IMR-90 (cell line): ENCODE measurements around the gene DMD. TPM values are rescaled to one million over a fixed set of nuclear protein-coding genes. Genes with fewer than 3 reads are reported as not detected.

Experiments used
- ATAC-seq: fragments of 200-7000 bp; cut with Tn5 transposase; 2 replicates; pipeline ENCODE4 v1.9.1; 2020; ENCODE audit warnings: low read depth, mild to moderate bottlenecking, moderate library complexity
- BruUV-seq: library from RNA; stranded (reverse); fragments of 400-500 nt; replicated peaks from 2 replicates; lab custom pipeline; 2021; lab: Mats Ljungman, UMichigan
- CTCF ChIA-PET: fragments of 300-600 bp; formaldehyde crosslinking; extraction: SDS; loops from one replicate; lab custom pipeline; 2021; ENCODE audit warnings: antibody characterized with exemption; lab: Yijun Ruan, JAX
- POLR2A ChIA-PET: fragments of 300-600 bp; sonication (Branson Sonifier 250); formaldehyde crosslinking; loops from one replicate; lab custom pipeline; 2022; ENCODE audit warnings: antibody characterized with exemption; ENCODE audit not compliant: unreplicated experiment; lab: Charles Lee
- DNase-seq: peaks from one replicate; pipeline ENCODE4 v3.0.0; 2013
- H2AFZ ChIP-seq: replicated peaks from 2 replicates; pipeline ENCODE3; 2013; ENCODE audit warnings: low read length, mild to moderate bottlenecking; ENCODE audit not compliant: poor library complexity
- H2AK5ac ChIP-seq: 2 replicates; pipeline ENCODE4 v1.6.1; 2013; ENCODE audit warnings: low read depth, low read length, inconsistent platforms
- H2AK9ac ChIP-seq: replicated peaks from 2 replicates; pipeline ENCODE3; 2013; ENCODE audit warnings: mild to moderate bottlenecking, low read depth, low read length, moderate library complexity; ENCODE audit not compliant: poor library complexity
- H2BK120ac ChIP-seq: 2 replicates; pipeline ENCODE4 v1.6.1; 2013; ENCODE audit warnings: low read depth, low read length, inconsistent platforms
- H2BK15ac ChIP-seq: 3 replicates; pipeline ENCODE4 v1.6.1; 2013; ENCODE audit warnings: low read depth, low read length, inconsistent platforms
- H2BK20ac ChIP-seq: 2 replicates; pipeline ENCODE4 v1.6.1; 2013; ENCODE audit warnings: low read depth, mild to moderate bottlenecking, inconsistent platforms, low read length, moderate library complexity
- H2BK5ac ChIP-seq: 2 replicates; pipeline ENCODE4 v1.6.1; 2013; ENCODE audit warnings: mild to moderate bottlenecking, low read depth, low read length, inconsistent platforms; ENCODE audit not compliant: poor library complexity, severe bottlenecking
- H3K14ac ChIP-seq: replicated peaks from 2 replicates; pipeline ENCODE4 v1.6.1; 2013; ENCODE audit warnings: low read depth, low read length, inconsistent platforms
- H3K18ac ChIP-seq: 2 replicates; pipeline ENCODE4 v1.6.1; 2013; ENCODE audit warnings: low read depth, low read length, control low read depth
- H3K23ac ChIP-seq: 2 replicates; pipeline ENCODE4 v1.6.1; 2013; ENCODE audit warnings: low read depth, low read length, inconsistent platforms
- H3K27ac ChIP-seq: 2 replicates; pipeline ENCODE4 v1.5.1; 2013; ENCODE audit warnings: mild to moderate bottlenecking, control low read depth, low read length; ENCODE audit not compliant: insufficient read depth
- H3K27me3 ChIP-seq: 2 replicates; pipeline ENCODE4 v1.6.1; 2013; ENCODE audit warnings: low read length; ENCODE audit not compliant: control insufficient read depth, insufficient read depth
- H3K36me3 ChIP-seq: 2 replicates; pipeline ENCODE4 v1.6.1; 2013; ENCODE audit warnings: low read length, mixed read lengths; ENCODE audit not compliant: control insufficient read depth, insufficient read depth
- H3K4ac ChIP-seq: 2 replicates; pipeline ENCODE4 v1.6.1; 2013; ENCODE audit warnings: low read depth, low read length, inconsistent platforms
- H3K4me1 ChIP-seq: 2 replicates; pipeline ENCODE4 v1.6.1; 2013; ENCODE audit warnings: low read length, mixed read lengths; ENCODE audit not compliant: control insufficient read depth, insufficient read depth
- H3K4me2 ChIP-seq: 2 replicates; pipeline ENCODE4 v1.6.1; 2013; ENCODE audit warnings: low read depth, mild to moderate bottlenecking, control low read depth, low read length, moderate library complexity
- H3K4me3 ChIP-seq: 2 replicates; pipeline ENCODE4 v1.5.1; 2013; ENCODE audit warnings: low read depth, mild to moderate bottlenecking, control low read depth, low read length, moderate library complexity; ENCODE audit not compliant: insufficient read depth
- H3K56ac ChIP-seq: 2 replicates; pipeline ENCODE4 v1.6.1; 2013; ENCODE audit warnings: low read length, inconsistent platforms; ENCODE audit not compliant: insufficient read depth; ENCODE audit errors: extremely low read depth
- H3K79me1 ChIP-seq, 2 experiments: 2 replicates each; pipeline ENCODE4 v1.6.1; 2013; ENCODE audit warnings: low read length in 2 of 2, inconsistent platforms in 1 of 2, low read depth in 1 of 2
- H3K9ac ChIP-seq: 2 replicates; pipeline ENCODE4 v1.6.1; 2013; ENCODE audit warnings: low read depth, low read length, control low read depth
- H3K9me1 ChIP-seq: 2 replicates; pipeline ENCODE4 v1.6.1; 2013; ENCODE audit warnings: low read length, inconsistent platforms; ENCODE audit not compliant: insufficient read depth
- H3K9me3 ChIP-seq: 2 replicates; pipeline ENCODE4 v1.6.1; 2013; ENCODE audit warnings: low read length; ENCODE audit not compliant: control insufficient read depth, insufficient read depth
- H4K20me1 ChIP-seq: 2 replicates; pipeline ENCODE4 v1.6.1; 2013; ENCODE audit warnings: low read length, inconsistent platforms; ENCODE audit not compliant: insufficient read depth
- H4K5ac ChIP-seq: 2 replicates; pipeline ENCODE4 v1.6.1; 2013; ENCODE audit warnings: mild to moderate bottlenecking, low read depth, low read length, control low read depth
- H4K8ac ChIP-seq, 2 experiments: 2 replicates each; pipeline ENCODE4 v1.6.1; 2013; ENCODE audit warnings: low read depth in 2 of 2, low read length in 2 of 2, control low read depth in 1 of 2, inconsistent platforms in 1 of 2
- H4K91ac ChIP-seq: 2 replicates; pipeline ENCODE4 v1.6.1; 2013; ENCODE audit warnings: low read depth, low read length, inconsistent platforms; ENCODE audit not compliant: insufficient read depth
- BHLHE40 ChIP-seq: fragments of 150-350 bp; IDR thresholded peaks from 2 replicates; pipeline ENCODE4 v1.6.1; 2016; ENCODE audit warnings: mild to moderate bottlenecking, low read depth, low read length
- CEBPB ChIP-seq: IDR thresholded peaks from 2 replicates; pipeline ENCODE4 v1.6.1; 2012; ENCODE audit warnings: low read depth, low read length, improper control_type of control experiment
- CHD1 ChIP-seq: IDR thresholded peaks from 2 replicates; pipeline ENCODE4 v1.6.1; 2012; ENCODE audit warnings: low read depth, low read length, improper control_type of control experiment
- FOS ChIP-seq: fragments of 150-350 bp; IDR thresholded peaks from 2 replicates; pipeline ENCODE4 v1.6.1; 2016; ENCODE audit warnings: low read depth, low read length
- MAFK ChIP-seq: IDR thresholded peaks from 2 replicates; pipeline ENCODE4 v1.6.1; 2012; ENCODE audit warnings: low read depth, low read length, improper control_type of control experiment
- MAZ ChIP-seq: IDR thresholded peaks from 2 replicates; pipeline ENCODE4 v1.6.1; 2012; ENCODE audit warnings: low read depth, mild to moderate bottlenecking, low read length, improper control_type of control experiment, moderate library complexity, borderline replicate concordance
- MXI1 ChIP-seq: IDR thresholded peaks from 2 replicates; pipeline ENCODE4 v1.6.1; 2012; ENCODE audit warnings: low read depth, mild to moderate bottlenecking, low read length, moderate library complexity, borderline replicate concordance
- NFE2L2 ChIP-seq: fragments of 150-350 bp; IDR thresholded peaks from 2 replicates; pipeline ENCODE4 v1.6.1; 2016; ENCODE audit warnings: low read depth, mild to moderate bottlenecking, low read length
- POLR2A ChIP-seq: IDR thresholded peaks from 2 replicates; pipeline ENCODE4 v1.6.1; 2012; ENCODE audit warnings: mild to moderate bottlenecking, low read depth, low read length
- RAD21 ChIP-seq: IDR thresholded peaks from 2 replicates; pipeline ENCODE4 v1.6.1; 2012; ENCODE audit warnings: low read length, improper control_type of control experiment
- RCOR1 ChIP-seq: IDR thresholded peaks from 2 replicates; pipeline ENCODE4 v1.6.1; 2012; ENCODE audit warnings: mild to moderate bottlenecking, low read length, improper control_type of control experiment; ENCODE audit not compliant: insufficient replicate concordance
- RFX5 ChIP-seq: IDR thresholded peaks from 2 replicates; pipeline ENCODE4 v1.8.0; 2012; ENCODE audit warnings: low read depth, mild to moderate bottlenecking, low read length, moderate library complexity
- SMC3 ChIP-seq: fragments of 150-350 bp; IDR thresholded peaks from 2 replicates; pipeline ENCODE4 v1.6.1; 2016; ENCODE audit warnings: low read depth, mild to moderate bottlenecking, antibody characterized with exemption, low read length, moderate library complexity
- dilution Hi-C: fragments of 300-500 bp; cut with HindIII; formaldehyde crosslinking; loops from one replicate; pipeline ENCODE4 v1.14.3; 2018; ENCODE audit warnings: low sequenced_read_pairs; ENCODE audit not compliant: unreplicated experiment
- in situ Hi-C: fragments of 300-500 bp; cut with MboI; formaldehyde crosslinking; loops from 3 replicates; pipeline ENCODE4 v1.14.3; 2019; ENCODE audit warnings: low sequenced_read_pairs, inconsistent platforms, mixed read lengths
- intact Hi-C: fragments of 100-400 bp; cut with micrococcal nuclease; formaldehyde crosslinking; loops from 2 replicates; pipeline ENCODE4 v1.10.0; 2022
- polyA plus RNA-seq, 3 experiments: library from polyadenylated mRNA; depleted of rRNA; stranded (reverse); fragments of >200 nt; gene quantifications; 2 replicates each; pipeline ENCODE4 v1.2.3, GENCODE V29; 2012; ENCODE audit warnings: low replicate concordance in 1 of 3
- total RNA-seq: library from RNA; depleted of rRNA; stranded (reverse); fragments of >200 nt; gene quantifications from 2 replicates; pipeline ENCODE4 v1.2.3, GENCODE V29; 2012
- TF ChIP-seq, protein P1 (sequence below): fragments of 150-350 bp; IDR thresholded peaks from 2 replicates; pipeline ENCODE4 v1.6.1; 2017; ENCODE audit warnings: mild to moderate bottlenecking, antibody characterized with exemption, low read length, low read depth
- TF ChIP-seq, protein P2 (sequence below): conservative IDR thresholded peaks from 2 replicates; pipeline ENCODE4 v1.5.1; 2012; ENCODE audit warnings: mild to moderate bottlenecking, low read depth, low read length, improper control_type of control experiment
- TF ChIP-seq, protein P3 (sequence below): fragments of 150-350 bp; IDR thresholded peaks from 2 replicates; pipeline ENCODE4 v1.6.1; 2016; ENCODE audit warnings: low read depth, mild to moderate bottlenecking, low read length, moderate library complexity, borderline replicate concordance

DMD gene
- total and polyA plus RNA-seq, 2 of the 4 experiments (the other 2 are of a cell fraction) = 6.6 to 11.8 TPM

DNA sequence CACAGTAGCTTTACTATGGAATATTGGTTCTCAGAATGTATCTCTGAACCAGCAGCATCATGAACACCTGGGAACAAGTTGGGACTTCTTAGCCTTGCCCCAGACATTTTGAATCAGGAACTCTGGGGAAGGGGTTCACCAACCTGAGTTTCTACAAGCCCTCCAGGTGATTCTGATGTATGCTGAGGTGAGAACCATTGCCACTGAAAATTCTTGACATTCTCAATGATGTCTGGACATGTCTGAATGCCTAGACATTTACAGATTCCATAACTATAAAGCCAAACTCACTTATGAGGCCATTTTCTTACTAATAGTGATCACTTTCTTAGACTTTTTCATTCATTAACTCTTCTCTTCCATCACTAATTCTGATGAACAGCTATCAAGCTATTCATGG is 1750.1 kb downstream of the DMD start:
- Histone ChIP-seq H2AK5ac (no peak overlapping the region), H2BK5ac (no peak overlapping the region), H3K9ac (no peak overlapping the region), H3K9me3 (no peaks in the 10 kb centered on the region), H3K27me3 (no peaks in the 10 kb centered on the region), H2BK20ac (no peak overlapping the region), H3K4me1 (no peaks in the 10 kb centered on the region), H3K14ac (no peak overlapping the region), H2AK9ac (no peak overlapping the region), H3K4ac (no peak overlapping the region), H4K5ac (no peak overlapping the region), H3K36me3 (no peaks in the 10 kb centered on the region), H2BK120ac (no peak overlapping the region), H3K27ac (no peak overlapping the region), H3K4me2 (no peak overlapping the region), H3K4me3 (no peak overlapping the region), H4K8ac (no peak overlapping the region), H2BK15ac (no peak overlapping the region), H4K20me1 (no peaks in the 10 kb centered on the region), H3K9me1 (no peaks in the 10 kb centered on the region), H3K23ac (no peak overlapping the region), H4K91ac (no peak overlapping the region), H3K56ac (no peak overlapping the region), H3K79me1 (no peaks in the 10 kb centered on the region), H2AFZ (no peak overlapping the region), H3K18ac (no peak overlapping the region)
- in situ Hi-C loops = no loop called here
- CTCF ChIA-PET = no interaction called here
- dilution Hi-C loops = no loop called here
- BruUV-seq = no TSS peak
- DNase-seq (no peak), ATAC-seq (no peak)
- intact Hi-C loops = no loop called here
- no peak for TF ChIP-seq CHD1
- no peak for TF ChIP-seq RAD21
- no peak for TF ChIP-seq MAZ
- TF ChIP-seq POLR2A = no peak
- TF ChIP-seq NFE2L2 = no peak
- no peak for TF ChIP-seq BHLHE40
- TF ChIP-seq MAFK = no peak
- no peak for TF ChIP-seq FOS
- TF ChIP-seq, protein P1, sequence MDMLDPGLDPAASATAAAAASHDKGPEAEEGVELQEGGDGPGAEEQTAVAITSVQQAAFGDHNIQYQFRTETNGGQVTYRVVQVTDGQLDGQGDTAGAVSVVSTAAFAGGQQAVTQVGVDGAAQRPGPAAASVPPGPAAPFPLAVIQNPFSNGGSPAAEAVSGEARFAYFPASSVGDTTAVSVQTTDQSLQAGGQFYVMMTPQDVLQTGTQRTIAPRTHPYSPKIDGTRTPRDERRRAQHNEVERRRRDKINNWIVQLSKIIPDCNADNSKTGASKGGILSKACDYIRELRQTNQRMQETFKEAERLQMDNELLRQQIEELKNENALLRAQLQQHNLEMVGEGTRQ = no peak
- TF ChIP-seq, protein P2, sequence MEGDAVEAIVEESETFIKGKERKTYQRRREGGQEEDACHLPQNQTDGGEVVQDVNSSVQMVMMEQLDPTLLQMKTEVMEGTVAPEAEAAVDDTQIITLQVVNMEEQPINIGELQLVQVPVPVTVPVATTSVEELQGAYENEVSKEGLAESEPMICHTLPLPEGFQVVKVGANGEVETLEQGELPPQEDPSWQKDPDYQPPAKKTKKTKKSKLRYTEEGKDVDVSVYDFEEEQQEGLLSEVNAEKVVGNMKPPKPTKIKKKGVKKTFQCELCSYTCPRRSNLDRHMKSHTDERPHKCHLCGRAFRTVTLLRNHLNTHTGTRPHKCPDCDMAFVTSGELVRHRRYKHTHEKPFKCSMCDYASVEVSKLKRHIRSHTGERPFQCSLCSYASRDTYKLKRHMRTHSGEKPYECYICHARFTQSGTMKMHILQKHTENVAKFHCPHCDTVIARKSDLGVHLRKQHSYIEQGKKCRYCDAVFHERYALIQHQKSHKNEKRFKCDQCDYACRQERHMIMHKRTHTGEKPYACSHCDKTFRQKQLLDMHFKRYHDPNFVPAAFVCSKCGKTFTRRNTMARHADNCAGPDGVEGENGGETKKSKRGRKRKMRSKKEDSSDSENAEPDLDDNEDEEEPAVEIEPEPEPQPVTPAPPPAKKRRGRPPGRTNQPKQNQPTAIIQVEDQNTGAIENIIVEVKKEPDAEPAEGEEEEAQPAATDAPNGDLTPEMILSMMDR = no peak
- TF ChIP-seq, protein P3, sequence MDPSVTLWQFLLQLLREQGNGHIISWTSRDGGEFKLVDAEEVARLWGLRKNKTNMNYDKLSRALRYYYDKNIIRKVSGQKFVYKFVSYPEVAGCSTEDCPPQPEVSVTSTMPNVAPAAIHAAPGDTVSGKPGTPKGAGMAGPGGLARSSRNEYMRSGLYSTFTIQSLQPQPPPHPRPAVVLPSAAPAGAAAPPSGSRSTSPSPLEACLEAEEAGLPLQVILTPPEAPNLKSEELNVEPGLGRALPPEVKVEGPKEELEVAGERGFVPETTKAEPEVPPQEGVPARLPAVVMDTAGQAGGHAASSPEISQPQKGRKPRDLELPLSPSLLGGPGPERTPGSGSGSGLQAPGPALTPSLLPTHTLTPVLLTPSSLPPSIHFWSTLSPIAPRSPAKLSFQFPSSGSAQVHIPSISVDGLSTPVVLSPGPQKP = no peak
- TF ChIP-seq CEBPB = no peak
- no peak for TF ChIP-seq RFX5
- no peak for TF ChIP-seq RCOR1
- no peak for TF ChIP-seq SMC3
- no peak for TF ChIP-seq MXI1
- POLR2A ChIA-PET = no interaction called here
